HCT116 (cell line): ENCODE data around the gene SLC35F1. TPM values are rescaled to one million over a fixed set of nuclear protein-coding genes. Genes with fewer than 3 reads are reported as not detected.

Experiments
- ATAC-seq: fragments of 200-7000 bp; cut with Tn5 transposase; 2 replicates; pipeline ENCODE4 v1.9.1; 2020; ENCODE audit warnings: mild to moderate bottlenecking, moderate library complexity
- BruUV-seq: library from RNA; stranded (reverse); fragments of 400-500 nt; replicated peaks from 2 replicates; lab custom pipeline; 2021; lab: Mats Ljungman, UMichigan
- CTCF ChIA-PET: fragments of 300-600 bp; sonication (Branson Sonifier 250); formaldehyde crosslinking; loops from one replicate; lab custom pipeline; 2021; ENCODE audit warnings: antibody characterized with exemption; lab: Charles Lee
- POLR2A ChIA-PET: fragments of 300-600, 350-600 bp; sonication (Branson Sonifier 250); formaldehyde crosslinking; loops from one replicate; lab custom pipeline; 2021; ENCODE audit warnings: antibody characterized with exemption; lab: Charles Lee
- RAD21 ChIA-PET, 2 experiments: fragments of 300-600 bp; sonication (Branson Sonifier 250); formaldehyde crosslinking; loops; one replicate each; lab custom pipeline; 2023; ENCODE audit warnings: low total read pairs in 2 of 2; ENCODE audit not compliant: uncharacterized antibody in 2 of 2, unreplicated experiment in 2 of 2, low non-redundant PET in 1 of 2; lab: Charles Lee
- DNase-seq: peaks from one replicate; pipeline ENCODE4 v3.0.0-alpha.2; 2010; ENCODE audit warnings: low read depth, low spot score
- H2AFZ ChIP-seq: fragments of 200-600 bp; shearing (Covaris generic), sonication (generic); 2 replicates; pipeline ENCODE4 v1.6.1; 2017; ENCODE audit warnings: low read depth, mixed run types, mixed read lengths, antibody characterized with exemption, low read length; ENCODE audit not compliant: poor library complexity, severe bottlenecking
- H3K27ac ChIP-seq: 2 replicates; pipeline ENCODE4 v1.5.1; 2012; ENCODE audit warnings: low read depth, low read length
- H3K27me3 ChIP-seq: fragments of 200-600 bp; sonication (generic); 2 replicates; pipeline ENCODE4 v1.6.1; 2016; ENCODE audit warnings: mixed run types, low read length, mixed read lengths; ENCODE audit not compliant: insufficient read depth
- H3K36me3 ChIP-seq, 2 experiments: fragments of 200-500 bp in 1 of 2; fragments of 200-600 bp in 1 of 2; sonication (Bioruptor generic) in 1 of 2; sonication (generic) in 1 of 2; 2 replicates each; pipeline versions ENCODE4 v1.5.1 to v1.6.1; 2014 to 2016; ENCODE audit warnings: low read length in 2 of 2, inconsistent platforms in 1 of 2, mixed read lengths in 1 of 2, mixed run types in 1 of 2; ENCODE audit not compliant: insufficient read depth in 2 of 2, control insufficient read depth in 1 of 2
- H3K4me1 ChIP-seq, 2 experiments: fragments of 200-600 bp in 1 of 2; sonication (generic) in 1 of 2; 2 replicates each; pipeline versions ENCODE4 v1.5.1 to v1.6.1; 2012 to 2017; ENCODE audit warnings: low read length in 2 of 2, inconsistent platforms in 1 of 2, mild to moderate bottlenecking in 1 of 2, mixed read lengths in 1 of 2, mixed run types in 1 of 2, moderate library complexity in 1 of 2; ENCODE audit not compliant: insufficient read depth in 2 of 2, control insufficient read depth in 1 of 2
- H3K4me2 ChIP-seq: fragments of 200-600 bp; sonication (generic); 2 replicates; pipeline ENCODE4 v1.6.1; 2017; ENCODE audit warnings: mixed run types, low read length, mixed read lengths
- H3K4me3 ChIP-seq, 2 experiments: fragments of 200-600 bp in 1 of 2; sonication (generic) in 1 of 2; replicated peaks in 1 of 2; 2 replicates each; pipeline ENCODE4 v1.5.1; 2011 to 2016; ENCODE audit warnings: low read length in 2 of 2, control low read depth in 1 of 2, low read depth in 1 of 2, mild to moderate bottlenecking in 1 of 2, mixed read lengths in 1 of 2, mixed run types in 1 of 2
- H3K79me2 ChIP-seq: fragments of 200-600 bp; sonication (generic); 2 replicates; pipeline ENCODE4 v1.6.1; 2017; ENCODE audit warnings: mild to moderate bottlenecking, mixed run types, low read length, moderate library complexity, mixed read lengths; ENCODE audit not compliant: insufficient read depth
- H3K9ac ChIP-seq: fragments of 200-600 bp; sonication (generic); 2 replicates; pipeline ENCODE4 v1.6.1; 2016; ENCODE audit warnings: low read length, mixed read lengths
- H3K9me2 ChIP-seq: fragments of 200-600 bp; sonication (generic), shearing (Covaris generic); 2 replicates; pipeline ENCODE4 v1.6.1; 2017; ENCODE audit warnings: mixed run types, mild to moderate bottlenecking, moderate library complexity; ENCODE audit not compliant: insufficient read depth
- H3K9me3 ChIP-seq, 2 experiments: fragments of 200-500 bp in 1 of 2; fragments of 200-600 bp in 1 of 2; sonication (Bioruptor generic) in 1 of 2; sonication (generic) in 1 of 2; 2 replicates each; pipeline ENCODE4 v1.6.1; 2014 to 2017; ENCODE audit warnings: low read length in 2 of 2, mixed read lengths in 2 of 2, inconsistent platforms in 1 of 2, low read depth in 1 of 2, mild to moderate bottlenecking in 1 of 2, mixed run types in 1 of 2, moderate library complexity in 1 of 2; ENCODE audit not compliant: control insufficient read depth in 1 of 2, insufficient read depth in 1 of 2
- H4K20me1 ChIP-seq: fragments of 200-600 bp; sonication (generic), shearing (Covaris generic); 2 replicates; pipeline ENCODE4 v1.6.1; 2017; ENCODE audit warnings: mixed run types, mild to moderate bottlenecking, moderate library complexity; ENCODE audit not compliant: insufficient read depth
- CBX3 ChIP-seq: IDR thresholded peaks from 2 replicates; pipeline ENCODE4 v1.6.1; 2012; ENCODE audit warnings: low read depth
- CEBPB ChIP-seq: IDR thresholded peaks from 2 replicates; pipeline ENCODE4 v1.6.1; 2012; ENCODE audit warnings: low read depth
- EGR1 ChIP-seq: IDR thresholded peaks from 2 replicates; pipeline ENCODE4 v1.6.1; 2012; ENCODE audit warnings: low read depth
- ELF1 ChIP-seq: IDR thresholded peaks from 2 replicates; pipeline ENCODE4 v1.6.1; 2012; ENCODE audit warnings: low read depth, borderline replicate concordance
- EZH2 ChIP-seq: fragments of 200-600 bp; sonication (generic); IDR thresholded peaks from 2 replicates; pipeline ENCODE4 v1.6.1; 2017; ENCODE audit warnings: antibody characterized with exemption, mixed run types
- EZH2phosphoT487 ChIP-seq: fragments of 200-600 bp; IDR thresholded peaks from 2 replicates; pipeline ENCODE4 v1.6.1; 2018; ENCODE audit warnings: antibody characterized with exemption, borderline replicate concordance
- FOSL1 ChIP-seq: IDR thresholded peaks from 2 replicates; pipeline ENCODE4 v1.6.1; 2012; ENCODE audit warnings: low read depth
- JUND ChIP-seq: IDR thresholded peaks from 2 replicates; pipeline ENCODE4 v1.6.1; 2012
- POLR2A ChIP-seq: IDR thresholded peaks from 2 replicates; pipeline ENCODE4 v1.7.0; 2011; ENCODE audit warnings: borderline replicate concordance; ENCODE audit not compliant: insufficient read depth, insufficient read length; ENCODE audit errors: extremely low read depth
- POLR2AphosphoS5 ChIP-seq: IDR thresholded peaks from 2 replicates; pipeline ENCODE4 v1.6.1; 2011; ENCODE audit warnings: mild to moderate bottlenecking, low read depth, low read length, moderate library complexity
- SIN3A ChIP-seq: IDR thresholded peaks from 2 replicates; pipeline ENCODE4 v1.6.1; 2012; ENCODE audit warnings: low read depth
- SP1 ChIP-seq: IDR thresholded peaks from 2 replicates; pipeline ENCODE4 v1.6.1; 2012; ENCODE audit warnings: low read depth
- SRF ChIP-seq: IDR thresholded peaks from 2 replicates; pipeline ENCODE4 v1.6.1; 2012; ENCODE audit warnings: low read depth
- ZFX ChIP-seq: fragments of 450-650 bp; IDR thresholded peaks from 2 replicates; pipeline ENCODE4 v1.6.1; 2017
- ZNF274 ChIP-seq: fragments of 200-500 bp; sonication (Bioruptor generic); IDR thresholded peaks from 2 replicates; pipeline ENCODE4 v1.6.1; 2014; ENCODE audit warnings: mild to moderate bottlenecking, low read depth, low read length, inconsistent platforms
- intact Hi-C: fragments of 100-400 bp; cut with micrococcal nuclease; formaldehyde crosslinking; loops from 2 replicates; pipeline ENCODE4 v1.10.0; 2022
- total RNA-seq: library from RNA; stranded (reverse); gene quantifications from one replicate; pipeline ENCODE4 v1.2.1, GENCODE V29; 2021; ENCODE audit not compliant: unreplicated experiment
- TF ChIP-seq, protein P1 (sequence below), 3 experiments: fragments of 200-600 bp in 1 of 3; sonication (generic) in 1 of 3; IDR thresholded peaks in 2 of 3; conservative IDR thresholded peaks in 1 of 3; 2 replicates each; pipeline ENCODE4 v1.5.1; 2012 to 2017; ENCODE audit warnings: low read depth in 2 of 3, low read length in 2 of 3, antibody characterized with exemption in 1 of 3, borderline replicate concordance in 1 of 3, control low read depth in 1 of 3, mild to moderate bottlenecking in 1 of 3, mixed read lengths in 1 of 3, mixed run types in 1 of 3, moderate library complexity in 1 of 3; ENCODE audit not compliant: insufficient read depth in 1 of 3
- TF ChIP-seq, protein P2 (sequence below): IDR thresholded peaks from 2 replicates; pipeline ENCODE4 v1.6.1; 2012; ENCODE audit warnings: low read depth
- TF ChIP-seq, protein P3 (sequence below): IDR thresholded peaks from 2 replicates; pipeline ENCODE4 v1.6.1; 2011; ENCODE audit warnings: mild to moderate bottlenecking, low read length, moderate library complexity; ENCODE audit not compliant: insufficient replicate concordance; ENCODE audit errors: extremely low read depth
- TF ChIP-seq, protein P4 (sequence below): IDR thresholded peaks from 2 replicates; pipeline ENCODE4 v1.6.1; 2012

Gene SLC35F1
- total RNA-seq, 1 experiment from 2014 or later, result 0.07 TPM

DNA sequence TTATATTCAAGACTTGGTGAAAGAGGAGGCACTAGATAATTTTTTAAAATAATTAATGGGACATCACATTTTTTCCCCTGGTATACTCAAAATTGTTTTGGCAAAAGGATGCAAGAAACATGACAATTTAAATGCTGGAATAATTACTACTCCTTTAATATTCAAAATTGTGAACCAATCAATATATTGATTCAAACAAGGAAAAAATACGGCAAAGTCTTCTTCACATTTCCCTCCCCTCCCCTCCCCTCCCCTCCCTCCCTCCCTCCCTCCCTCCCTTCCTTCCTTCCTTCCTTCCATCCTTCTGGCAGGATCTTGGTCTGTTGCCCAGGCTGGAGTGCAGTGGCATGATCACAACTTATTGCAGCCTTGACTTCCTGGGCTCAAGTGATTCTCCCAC lies 4.1 kb downstream of the SLC35F1 start:
- no TSS peak for BruUV-seq
- intact Hi-C loops, result no loop called here
- Histone ChIP-seq H3K4me1 (no peaks in the 10 kb centered on the region), H3K9me3 (no peaks in the 10 kb centered on the region), H3K27me3 (no peaks in the 10 kb centered on the region), H4K20me1 (no peaks in the 10 kb centered on the region), H3K27ac (no peak overlapping the region), H3K79me2 (no peaks in the 10 kb centered on the region), H2AFZ (no peak overlapping the region), H3K4me2 (no peak overlapping the region), H3K4me3 (no peak overlapping the region), H3K9me2 (no peaks in the 10 kb centered on the region), H3K36me3 (no peaks in the 10 kb centered on the region), H3K9ac (no peak overlapping the region)
- TF ChIP-seq POLR2A (no peak), POLR2AphosphoS5 (no peak), EZH2phosphoT487 (no peak), JUND (no peak), SRF (no peak), ELF1 (no peak), CEBPB (no peak), ZFX (no peak), SP1 (no peak), SIN3A (no peak), EGR1 (no peak), EZH2 (no peak), ZNF274 (no peak), CBX3 (no peak), FOSL1 (no peak)
- TF ChIP-seq, protein P1, sequence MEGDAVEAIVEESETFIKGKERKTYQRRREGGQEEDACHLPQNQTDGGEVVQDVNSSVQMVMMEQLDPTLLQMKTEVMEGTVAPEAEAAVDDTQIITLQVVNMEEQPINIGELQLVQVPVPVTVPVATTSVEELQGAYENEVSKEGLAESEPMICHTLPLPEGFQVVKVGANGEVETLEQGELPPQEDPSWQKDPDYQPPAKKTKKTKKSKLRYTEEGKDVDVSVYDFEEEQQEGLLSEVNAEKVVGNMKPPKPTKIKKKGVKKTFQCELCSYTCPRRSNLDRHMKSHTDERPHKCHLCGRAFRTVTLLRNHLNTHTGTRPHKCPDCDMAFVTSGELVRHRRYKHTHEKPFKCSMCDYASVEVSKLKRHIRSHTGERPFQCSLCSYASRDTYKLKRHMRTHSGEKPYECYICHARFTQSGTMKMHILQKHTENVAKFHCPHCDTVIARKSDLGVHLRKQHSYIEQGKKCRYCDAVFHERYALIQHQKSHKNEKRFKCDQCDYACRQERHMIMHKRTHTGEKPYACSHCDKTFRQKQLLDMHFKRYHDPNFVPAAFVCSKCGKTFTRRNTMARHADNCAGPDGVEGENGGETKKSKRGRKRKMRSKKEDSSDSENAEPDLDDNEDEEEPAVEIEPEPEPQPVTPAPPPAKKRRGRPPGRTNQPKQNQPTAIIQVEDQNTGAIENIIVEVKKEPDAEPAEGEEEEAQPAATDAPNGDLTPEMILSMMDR (IDR thresholded peaks at IDR 0.05 in 2 of 3, conservative IDR thresholded peaks at IDR 0.05 in 1 of 3; ENCODE audit: borderline replicate concordance in 1 of 3, insufficient read depth in 1 of 3, low read depth in 2 of 3, low read length in 2 of 3), result no peak
- TF ChIP-seq, protein P2, sequence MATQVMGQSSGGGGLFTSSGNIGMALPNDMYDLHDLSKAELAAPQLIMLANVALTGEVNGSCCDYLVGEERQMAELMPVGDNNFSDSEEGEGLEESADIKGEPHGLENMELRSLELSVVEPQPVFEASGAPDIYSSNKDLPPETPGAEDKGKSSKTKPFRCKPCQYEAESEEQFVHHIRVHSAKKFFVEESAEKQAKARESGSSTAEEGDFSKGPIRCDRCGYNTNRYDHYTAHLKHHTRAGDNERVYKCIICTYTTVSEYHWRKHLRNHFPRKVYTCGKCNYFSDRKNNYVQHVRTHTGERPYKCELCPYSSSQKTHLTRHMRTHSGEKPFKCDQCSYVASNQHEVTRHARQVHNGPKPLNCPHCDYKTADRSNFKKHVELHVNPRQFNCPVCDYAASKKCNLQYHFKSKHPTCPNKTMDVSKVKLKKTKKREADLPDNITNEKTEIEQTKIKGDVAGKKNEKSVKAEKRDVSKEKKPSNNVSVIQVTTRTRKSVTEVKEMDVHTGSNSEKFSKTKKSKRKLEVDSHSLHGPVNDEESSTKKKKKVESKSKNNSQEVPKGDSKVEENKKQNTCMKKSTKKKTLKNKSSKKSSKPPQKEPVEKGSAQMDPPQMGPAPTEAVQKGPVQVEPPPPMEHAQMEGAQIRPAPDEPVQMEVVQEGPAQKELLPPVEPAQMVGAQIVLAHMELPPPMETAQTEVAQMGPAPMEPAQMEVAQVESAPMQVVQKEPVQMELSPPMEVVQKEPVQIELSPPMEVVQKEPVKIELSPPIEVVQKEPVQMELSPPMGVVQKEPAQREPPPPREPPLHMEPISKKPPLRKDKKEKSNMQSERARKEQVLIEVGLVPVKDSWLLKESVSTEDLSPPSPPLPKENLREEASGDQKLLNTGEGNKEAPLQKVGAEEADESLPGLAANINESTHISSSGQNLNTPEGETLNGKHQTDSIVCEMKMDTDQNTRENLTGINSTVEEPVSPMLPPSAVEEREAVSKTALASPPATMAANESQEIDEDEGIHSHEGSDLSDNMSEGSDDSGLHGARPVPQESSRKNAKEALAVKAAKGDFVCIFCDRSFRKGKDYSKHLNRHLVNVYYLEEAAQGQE, result no peak
- TF ChIP-seq, protein P3, sequence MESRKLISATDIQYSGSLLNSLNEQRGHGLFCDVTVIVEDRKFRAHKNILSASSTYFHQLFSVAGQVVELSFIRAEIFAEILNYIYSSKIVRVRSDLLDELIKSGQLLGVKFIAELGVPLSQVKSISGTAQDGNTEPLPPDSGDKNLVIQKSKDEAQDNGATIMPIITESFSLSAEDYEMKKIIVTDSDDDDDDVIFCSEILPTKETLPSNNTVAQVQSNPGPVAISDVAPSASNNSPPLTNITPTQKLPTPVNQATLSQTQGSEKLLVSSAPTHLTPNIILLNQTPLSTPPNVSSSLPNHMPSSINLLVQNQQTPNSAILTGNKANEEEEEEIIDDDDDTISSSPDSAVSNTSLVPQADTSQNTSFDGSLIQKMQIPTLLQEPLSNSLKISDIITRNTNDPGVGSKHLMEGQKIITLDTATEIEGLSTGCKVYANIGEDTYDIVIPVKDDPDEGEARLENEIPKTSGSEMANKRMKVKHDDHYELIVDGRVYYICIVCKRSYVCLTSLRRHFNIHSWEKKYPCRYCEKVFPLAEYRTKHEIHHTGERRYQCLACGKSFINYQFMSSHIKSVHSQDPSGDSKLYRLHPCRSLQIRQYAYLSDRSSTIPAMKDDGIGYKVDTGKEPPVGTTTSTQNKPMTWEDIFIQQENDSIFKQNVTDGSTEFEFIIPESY, result no peak
- TF ChIP-seq, protein P4, sequence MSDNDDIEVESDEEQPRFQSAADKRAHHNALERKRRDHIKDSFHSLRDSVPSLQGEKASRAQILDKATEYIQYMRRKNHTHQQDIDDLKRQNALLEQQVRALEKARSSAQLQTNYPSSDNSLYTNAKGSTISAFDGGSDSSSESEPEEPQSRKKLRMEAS, result no peak
- CTCF ChIA-PET, result no interaction called here
- RAD21 ChIA-PET, result no interaction called here
- POLR2A ChIA-PET, result no interaction called here
- ATAC-seq, result no peak
- no peak for DNase-seq
